H9 (cell line): Measurements from ENCODE around the gene UGT2B15. TPM values are rescaled to one million over a fixed set of nuclear protein-coding genes. Genes with fewer than 3 reads are reported as not detected.
"Not testable (repeated sequence)": the region's sequence is repeated elsewhere in the genome, so short reads cannot be mapped to it uniquely, and the experiment has no call there.

ENCODE experiments used
- DNase-seq: peaks from one replicate; pipeline ENCODE4 v3.0.0-alpha.2; 2017
- H2AFZ ChIP-seq: one replicate; pipeline ENCODE4 v1.6.1; 2013; ENCODE audit warnings: mild to moderate bottlenecking, low read length, control low read depth, moderate library complexity
- H2AK5ac ChIP-seq: 2 replicates; pipeline ENCODE4 v1.6.1; 2013; ENCODE audit warnings: low read length, control low read depth, mixed read lengths; ENCODE audit not compliant: insufficient read length
- H2BK120ac ChIP-seq: one replicate; pipeline ENCODE4 v1.6.1; 2013; ENCODE audit warnings: low read depth, mild to moderate bottlenecking, low read length, control low read depth, inconsistent platforms; ENCODE audit not compliant: poor library complexity, severe bottlenecking
- H2BK12ac ChIP-seq: 2 replicates; pipeline ENCODE4 v1.6.1; 2013; ENCODE audit warnings: low read length, control low read depth, mixed read lengths, low read depth; ENCODE audit not compliant: insufficient read length
- H2BK15ac ChIP-seq: 2 replicates; pipeline ENCODE4 v1.6.1; 2013; ENCODE audit warnings: low read depth, low read length, control low read depth
- H2BK20ac ChIP-seq: one replicate; pipeline ENCODE4 v1.6.1; 2013; ENCODE audit warnings: low read depth, mild to moderate bottlenecking, low read length, control low read depth, inconsistent platforms; ENCODE audit not compliant: poor library complexity, severe bottlenecking
- H2BK5ac ChIP-seq: 2 replicates; pipeline ENCODE4 v1.6.1; 2013; ENCODE audit warnings: low read length, control low read depth, mixed read lengths; ENCODE audit not compliant: insufficient read length
- H3K14ac ChIP-seq: 2 replicates; pipeline ENCODE4 v1.6.1; 2013; ENCODE audit warnings: low read length, control low read depth; ENCODE audit not compliant: insufficient read depth
- H3K18ac ChIP-seq: 2 replicates; pipeline ENCODE4 v1.6.1; 2013; ENCODE audit warnings: low read depth, mild to moderate bottlenecking, mixed read lengths, low read length, control low read depth; ENCODE audit not compliant: insufficient read length
- H3K23ac ChIP-seq: 2 replicates; pipeline ENCODE4 v1.6.1; 2013; ENCODE audit warnings: low read length, control low read depth, mixed read lengths, low read depth; ENCODE audit not compliant: insufficient read length
- H3K23me2 ChIP-seq: 2 replicates; pipeline ENCODE4 v1.6.1; 2013; ENCODE audit warnings: low read depth, mild to moderate bottlenecking, mixed read lengths, low read length, control low read depth; ENCODE audit not compliant: insufficient read length, poor library complexity, severe bottlenecking
- H3K27ac ChIP-seq: 2 replicates; pipeline ENCODE4 v1.5.1; 2013; ENCODE audit warnings: low read length, control low read depth, mixed read lengths, low read depth; ENCODE audit not compliant: insufficient read length
- H3K27me3 ChIP-seq: 2 replicates; pipeline ENCODE4 v1.6.1; 2013; ENCODE audit warnings: low read length, control low read depth, inconsistent platforms; ENCODE audit not compliant: insufficient read depth
- H3K4ac ChIP-seq: 2 replicates; pipeline ENCODE4 v1.6.1; 2013; ENCODE audit warnings: low read depth, mild to moderate bottlenecking, control low read depth, inconsistent platforms, low read length, moderate library complexity
- H3K4me1 ChIP-seq: 2 replicates; pipeline ENCODE4 v1.6.1; 2013; ENCODE audit warnings: low read length, control low read depth, inconsistent platforms; ENCODE audit not compliant: insufficient read depth
- H3K4me2 ChIP-seq: 2 replicates; pipeline ENCODE4 v1.6.1; 2013; ENCODE audit warnings: low read length, control low read depth, mixed read lengths; ENCODE audit not compliant: insufficient read length, insufficient read depth
- H3K56ac ChIP-seq: 2 replicates; pipeline ENCODE4 v1.6.1; 2013; ENCODE audit warnings: low read depth, mild to moderate bottlenecking, mixed read lengths, low read length, control low read depth; ENCODE audit not compliant: insufficient read length
- H3K79me1 ChIP-seq: 2 replicates; pipeline ENCODE4 v1.6.1; 2013; ENCODE audit warnings: low read depth, mild to moderate bottlenecking, moderate library complexity, low read length, control low read depth, inconsistent platforms; ENCODE audit not compliant: insufficient read depth, poor library complexity, severe bottlenecking
- H3K79me2 ChIP-seq: 2 replicates; pipeline ENCODE4 v1.6.1; 2013; ENCODE audit warnings: low read length, control low read depth, inconsistent platforms; ENCODE audit not compliant: insufficient read depth
- H3K9ac ChIP-seq: 2 replicates; pipeline ENCODE4 v1.6.1; 2013; ENCODE audit warnings: low read length, control low read depth, mixed read lengths; ENCODE audit not compliant: insufficient read length; ENCODE audit errors: extremely low read depth
- H3K9me3 ChIP-seq: one replicate; pipeline ENCODE4 v1.6.1; 2013; ENCODE audit warnings: low read depth, low read length, inconsistent platforms; ENCODE audit not compliant: control insufficient read depth
- H3T11ph ChIP-seq: one replicate; pipeline ENCODE4 v1.6.1; 2013; ENCODE audit warnings: mild to moderate bottlenecking, low read length, control low read depth, inconsistent platforms
- H4K20me1 ChIP-seq: one replicate; pipeline ENCODE4 v1.6.1; 2013; ENCODE audit not compliant: control insufficient read depth, insufficient read length, insufficient read depth
- H4K5ac ChIP-seq: 2 replicates; pipeline ENCODE4 v1.6.1; 2013; ENCODE audit warnings: low read depth, mild to moderate bottlenecking, mixed read lengths, low read length, control low read depth; ENCODE audit not compliant: insufficient read length
- H4K8ac ChIP-seq: replicated peaks from 2 replicates; pipeline ENCODE4 v1.6.1; 2013; ENCODE audit warnings: low read length, control low read depth, mixed read lengths, low read depth; ENCODE audit not compliant: insufficient read length
- H4K91ac ChIP-seq: 2 replicates; pipeline ENCODE4 v1.6.1; 2013; ENCODE audit warnings: low read depth, mild to moderate bottlenecking, moderate library complexity, mixed read lengths, low read length, control low read depth; ENCODE audit not compliant: insufficient read length
- H3K27ac Mint-ChIP-seq, 3 experiments: 2 replicates in 2 of 3; 3 replicates in 1 of 3; pipeline ENCODE4 v1.8.0; 2020 to 2021; ENCODE audit warnings: mixed read lengths in 3 of 3, mild to moderate bottlenecking in 1 of 3, moderate library complexity in 1 of 3
- H3K27me3 Mint-ChIP-seq: 2 replicates; pipeline ENCODE4 v1.8.0; 2021; ENCODE audit warnings: low read depth, mild to moderate bottlenecking, moderate library complexity, mixed read lengths
- H3K36me3 Mint-ChIP-seq, 3 experiments: 2 replicates in 2 of 3; 3 replicates in 1 of 3; pipeline ENCODE4 v1.8.0; 2020 to 2021; ENCODE audit warnings: low read depth in 3 of 3, mixed read lengths in 3 of 3; ENCODE audit not compliant: insufficient read depth in 1 of 3
- H3K4me1 Mint-ChIP-seq, 2 experiments: 2 replicates each; pipeline ENCODE4 v1.8.0; 2020; ENCODE audit warnings: mixed read lengths in 2 of 2
- H3K4me3 Mint-ChIP-seq, 2 experiments: 2 replicates in 1 of 2; 3 replicates in 1 of 2; pipeline ENCODE4 v1.8.0; 2020 to 2021; ENCODE audit warnings: mild to moderate bottlenecking in 2 of 2, mixed read lengths in 2 of 2, moderate library complexity in 1 of 2
- H3K9me3 Mint-ChIP-seq, 2 experiments: 2 replicates in 1 of 2; 3 replicates in 1 of 2; pipeline ENCODE4 v1.8.0; 2020; ENCODE audit warnings: mild to moderate bottlenecking in 2 of 2, mixed read lengths in 2 of 2, moderate library complexity in 1 of 2
- WGBS: extraction: QIAGEN DNeasy Blood & Tissue Kit; methylation state at CpG from one replicate; pipeline ENCODE4 v1.1.7; 2013; ENCODE audit warnings: missing lambda C conversion rate, low lambda C conversion rate, mixed read lengths; ENCODE audit not compliant: insufficient read length; ENCODE audit errors: extremely low coverage; 5-methylcytosine and 5-hydroxymethylcytosine counted together
- long read RNA-seq: library from polyadenylated mRNA; unstranded; transcript quantifications from one replicate; pipeline ENCODE4 v2.0.0, GENCODE V29; 2020
- total RNA-seq: library from RNA; stranded (reverse); gene quantifications from 2 replicates; pipeline ENCODE4 v1.2.1, GENCODE V29; 2021

The UGT2B15 gene
- not detected in 2 replicates for total RNA-seq
- long read RNA-seq, result 0 reads

DNA sequence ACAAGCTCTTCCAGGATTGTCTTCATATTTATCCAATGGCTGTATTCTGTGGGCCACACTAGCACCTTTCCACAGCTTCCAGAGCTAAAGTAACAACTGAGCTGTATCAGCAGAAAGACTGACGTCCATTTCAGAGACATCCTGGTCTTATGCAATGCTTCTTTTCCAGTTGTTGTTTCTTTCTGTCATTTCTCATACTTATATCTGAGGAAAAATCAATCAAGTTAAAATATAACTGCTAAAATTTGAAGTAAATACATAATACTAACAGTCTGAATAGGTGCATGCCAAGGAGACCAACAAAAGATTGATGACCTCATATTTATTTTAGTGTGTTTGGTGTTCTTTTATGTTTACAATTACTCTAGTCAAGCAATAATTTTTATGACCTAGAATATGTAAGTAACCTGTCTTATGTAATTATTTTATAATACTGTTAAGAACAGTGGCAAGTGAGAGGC lies at the start of gene UGT2B15:
Gene UGT2B15, minus strand, starts transcription at position 174 of the 461 bp plus-strand sequence. Its CDS starts 34 bp downstream, at position 140.
- H3K27me3 ChIP-seq, H4K20me1 ChIP-seq, H3K27me3 Mint-ChIP-seq, H3K27ac ChIP-seq, H3K4me1 ChIP-seq, H2AFZ ChIP-seq, H3K4ac ChIP-seq, H2BK20ac ChIP-seq, H3K18ac ChIP-seq, H3K56ac ChIP-seq, H2BK12ac ChIP-seq, H3K23ac ChIP-seq, H4K91ac ChIP-seq, H3K79me2 ChIP-seq, H3K9me3 ChIP-seq, H2AK5ac ChIP-seq, H3K4me1 Mint-ChIP-seq, H3K36me3 Mint-ChIP-seq, H4K8ac ChIP-seq, H3K79me1 ChIP-seq, H3K4me3 Mint-ChIP-seq, H3K27ac Mint-ChIP-seq, H3K14ac ChIP-seq, DNase-seq, H2BK120ac ChIP-seq, H3K4me2 ChIP-seq, H4K5ac ChIP-seq, H3K9me3 Mint-ChIP-seq, H3T11ph ChIP-seq, H3K9ac ChIP-seq, H2BK15ac ChIP-seq, H2BK5ac ChIP-seq, H3K23me2 ChIP-seq: not testable (repeated sequence)
- WGBS, result no CpG with 5 or more reads among the region's 1 CpG
